NT2/D1 (cell line): ENCODE results near the gene OR13C5.

ENCODE experiments used
- SUZ12 ChIP-seq: IDR thresholded peaks from 2 replicates; pipeline ENCODE4 v1.6.1; 2011; ENCODE audit not compliant: insufficient read length, insufficient read depth; ENCODE audit errors: extremely low read depth
- YY1 ChIP-seq: IDR thresholded peaks from 2 replicates; pipeline ENCODE4 v1.6.1; 2011; ENCODE audit not compliant: insufficient read length, insufficient read depth
- ZNF274 ChIP-seq: IDR thresholded peaks from 2 replicates; pipeline ENCODE4 v1.6.1; 2011; ENCODE audit warnings: mild to moderate bottlenecking, low read depth, low read length

DNA sequence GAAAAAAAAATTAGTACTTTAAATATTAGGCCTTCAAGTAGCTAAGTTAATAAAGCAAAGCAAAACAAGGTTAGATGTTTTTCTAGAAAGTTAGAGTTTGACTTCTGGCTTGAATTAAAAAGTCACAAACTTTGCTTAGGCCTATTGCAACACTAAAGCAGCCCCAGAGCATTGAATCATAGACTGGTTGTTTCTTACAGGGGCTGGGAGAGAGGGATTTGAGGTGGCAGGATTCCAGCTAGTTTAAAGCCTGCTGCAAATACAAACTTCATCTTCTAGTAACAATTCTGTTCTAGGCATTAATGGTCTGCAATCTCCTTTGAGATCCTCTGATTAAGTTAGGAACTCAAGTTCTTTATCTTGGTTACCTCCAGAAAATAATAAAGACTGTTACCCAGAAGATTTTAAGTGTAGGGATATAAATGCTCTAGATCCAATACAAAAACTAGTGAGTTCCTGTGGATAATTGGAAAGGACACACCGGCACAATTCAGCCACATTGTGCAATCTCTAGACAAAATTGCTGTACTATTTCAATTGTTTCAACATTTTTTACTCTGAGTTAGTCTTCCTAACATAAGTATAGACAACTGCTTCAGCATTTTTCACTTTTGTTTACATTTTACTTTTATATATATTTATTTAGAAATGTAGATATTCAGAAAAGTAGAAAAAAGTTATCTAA is 12.6 kb downstream of the OR13C5 start:
- no peak for TF ChIP-seq YY1
- TF ChIP-seq ZNF274: no peak
- no peak for TF ChIP-seq SUZ12
